ENCODE data around the gene LGI2.
"Not testable (repeated sequence)": the region's sequence is repeated elsewhere in the genome, so short reads cannot be mapped to it uniquely, and the experiment has no call there.

The LGI2 gene

GRCh38 chr4:25050370-25051078 lies 19.8 kb upstream of the LGI2 start:
- no peak for DNase-seq

DNA sequence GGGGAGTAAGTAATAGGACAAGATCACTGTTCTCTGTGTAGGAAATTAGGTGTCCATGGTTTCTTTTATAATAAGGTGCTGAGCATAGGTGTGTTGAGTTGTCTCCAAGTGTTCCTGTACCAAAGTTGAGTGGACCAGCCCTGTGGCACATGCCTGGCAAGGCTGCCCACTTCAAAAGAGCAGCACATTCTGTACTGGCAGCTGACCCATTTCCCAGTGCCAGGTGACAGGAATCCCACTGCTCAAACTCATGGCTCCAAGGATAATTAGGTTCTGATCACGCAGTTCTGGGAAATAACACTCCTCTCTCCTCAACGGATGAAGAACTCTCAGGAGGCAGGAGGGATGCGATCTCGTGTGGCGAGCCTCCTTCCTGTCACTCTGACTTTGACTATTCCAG lies 12.8 kb upstream of the LGI2 start:
- DNase-seq = no peak

DNA sequence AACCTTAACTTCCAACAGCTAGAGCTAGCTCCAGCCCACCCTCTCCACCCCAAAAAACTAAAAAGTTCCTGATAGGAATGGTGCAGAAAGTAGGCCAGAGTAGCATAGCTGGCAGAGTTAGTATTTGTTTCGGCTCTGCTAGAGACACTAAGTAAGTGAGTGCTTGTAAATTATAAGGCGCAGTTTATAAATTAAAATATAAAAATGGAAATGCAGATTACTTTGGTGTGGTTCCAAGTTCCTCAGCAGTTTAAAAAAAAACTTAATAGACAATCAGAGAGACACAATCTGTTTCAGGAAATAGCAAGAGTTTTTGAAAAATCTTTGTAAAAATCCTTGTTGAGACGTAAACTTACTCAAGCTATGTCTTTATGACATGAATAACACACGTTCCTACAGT lies 2.8 kb upstream of the LGI2 start:
- DNase-seq = no peak

DNA sequence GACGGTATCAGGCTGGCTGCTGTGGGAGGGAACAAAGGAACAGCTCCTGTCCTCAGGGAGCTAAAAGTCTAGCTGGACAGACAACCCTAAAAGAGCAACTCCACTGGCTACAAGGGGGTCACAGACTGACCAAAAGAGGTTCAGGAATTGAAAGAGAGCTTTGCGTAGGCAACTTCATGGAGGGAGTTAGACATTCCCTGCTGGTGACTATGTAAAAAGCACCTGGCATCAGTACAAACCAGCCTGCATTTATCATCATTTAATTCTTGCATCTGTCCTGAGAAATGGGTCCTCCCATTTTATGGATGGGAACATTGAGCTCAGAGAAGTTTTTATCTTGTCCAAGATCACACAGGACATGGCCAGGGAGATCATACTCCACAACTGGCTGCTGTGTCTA lies 1.4 kb upstream of the LGI2 start:
- no peak for DNase-seq

DNA sequence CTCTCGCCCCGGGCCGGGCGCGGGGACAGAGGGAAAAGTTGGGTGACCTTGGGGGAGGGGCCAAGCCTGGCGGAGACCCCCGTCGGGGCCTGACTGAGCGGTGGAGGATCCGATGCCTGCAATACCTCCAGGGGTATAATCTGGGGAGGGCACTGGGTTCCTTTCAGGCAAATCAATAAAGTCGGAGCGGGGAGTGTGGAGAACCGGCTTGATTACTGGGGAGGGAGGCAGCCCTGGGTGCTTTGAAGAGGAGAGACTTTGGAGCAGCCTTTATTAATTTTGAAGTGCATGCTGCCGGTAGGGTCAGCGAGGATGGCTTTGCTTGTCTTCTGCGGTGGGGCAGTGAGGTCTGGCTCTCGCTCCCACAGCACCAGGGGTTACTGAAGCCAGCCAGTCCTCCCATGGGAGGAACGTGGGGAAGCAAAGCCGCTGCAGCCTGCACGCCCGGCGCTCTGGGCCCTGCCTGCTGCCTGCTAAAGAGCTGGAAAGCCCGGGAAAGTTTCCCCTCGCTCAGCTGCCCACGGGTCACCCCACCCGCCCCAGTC lies 403 bp upstream of the LGI2 start:
- DNase-seq = no peak

DNA sequence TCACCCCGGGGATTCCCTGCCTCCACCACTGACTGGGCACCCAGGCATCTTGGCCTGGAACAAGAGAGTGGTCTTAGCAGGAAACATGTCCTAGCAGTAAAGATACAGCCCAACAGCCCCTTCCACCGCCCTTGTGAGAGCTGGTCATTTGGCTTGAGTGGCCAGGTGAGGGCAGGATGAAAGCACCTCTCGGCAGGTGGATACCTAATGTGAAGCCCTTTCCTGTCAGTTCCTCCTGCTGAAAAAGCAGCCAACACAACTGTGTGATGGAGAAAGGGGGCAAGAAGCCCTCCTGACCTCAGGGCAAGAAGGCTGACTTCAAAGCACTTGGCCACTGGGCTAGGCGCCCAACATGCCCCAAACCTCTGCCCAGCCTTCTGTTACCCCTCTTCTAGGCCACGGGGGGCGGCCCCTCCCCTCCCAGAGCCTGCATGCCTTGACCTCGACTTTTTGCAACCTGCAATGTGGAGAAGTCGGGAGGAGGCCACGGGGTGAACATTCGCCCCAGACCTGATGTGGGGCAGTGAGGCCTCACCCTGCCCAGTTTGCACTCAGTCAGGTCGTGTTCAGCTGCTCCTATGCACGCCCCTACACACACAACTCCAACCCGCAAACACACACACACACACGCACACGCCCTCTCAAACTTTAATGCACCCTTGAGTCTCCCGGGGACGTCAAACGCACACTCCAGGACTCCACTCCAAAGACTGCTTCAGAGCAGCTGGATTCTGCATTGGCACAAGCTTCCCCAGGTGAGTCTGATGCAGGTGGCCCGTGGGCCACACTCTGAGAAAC lies 1.1 kb downstream of the LGI2 start:
- no peak for DNase-seq

- DNase-seq = no peak
Observed at GRCh38 chr4:25028851-25029250, 1.9 kb downstream of the LGI2 start.

DNA sequence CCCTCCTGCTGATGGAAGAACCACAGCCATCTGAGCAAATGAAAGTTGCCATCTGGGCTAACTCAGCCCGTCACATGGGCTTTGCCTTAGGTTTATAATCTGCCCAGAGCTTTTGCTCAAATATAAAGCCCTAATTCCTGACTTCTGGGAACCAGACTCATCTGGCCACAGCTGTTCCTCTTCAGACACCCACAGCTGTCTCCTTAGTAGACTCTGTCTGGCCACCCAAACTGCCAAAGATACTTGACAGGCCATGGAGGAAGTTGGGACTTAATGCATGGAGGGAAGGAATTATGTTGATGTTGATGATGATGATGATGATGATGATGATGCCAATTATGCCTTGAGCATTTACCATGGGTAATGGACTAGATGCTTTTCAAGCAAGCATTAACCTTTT lies 8.0 kb downstream of the LGI2 start:
- no peak for DNase-seq

DNA sequence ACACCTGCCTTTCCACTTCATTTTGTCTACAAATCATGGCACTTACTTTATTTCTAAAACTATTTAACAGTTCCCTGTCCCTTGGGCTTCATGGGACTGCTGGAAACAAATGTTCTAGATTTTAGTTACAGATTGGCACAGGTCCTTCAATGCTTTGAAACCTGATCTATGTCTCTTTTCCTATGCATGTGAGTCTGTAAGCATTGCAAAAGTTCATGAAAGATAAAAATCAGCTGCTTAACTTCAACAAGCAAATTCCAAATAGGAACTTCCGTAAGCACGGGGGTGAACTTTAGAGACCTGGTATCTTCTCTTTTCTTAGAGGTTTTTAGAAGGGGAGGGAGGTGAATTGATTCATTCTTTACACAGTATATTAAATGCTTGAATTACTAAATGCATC lies 9.5 kb downstream of the LGI2 start:
- no peak for DNase-seq

DNA sequence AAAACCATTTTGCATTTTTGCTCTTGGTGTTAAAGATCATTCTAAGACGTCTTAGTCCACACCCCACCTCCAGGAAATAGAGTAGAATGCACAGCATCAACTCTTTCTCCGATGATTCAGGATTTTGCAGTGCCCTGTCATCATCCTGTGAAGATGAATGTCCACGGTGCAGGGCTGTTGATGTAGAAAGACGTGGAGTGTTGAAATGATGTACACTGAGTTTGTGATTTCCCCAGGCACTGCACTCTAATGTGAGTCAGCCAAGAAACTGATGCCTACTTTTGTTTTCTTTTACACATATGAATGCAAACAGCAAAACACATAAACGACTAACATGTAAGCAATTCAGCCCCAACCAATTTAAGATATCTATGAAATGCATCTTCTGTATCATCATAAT lies 10.5 kb downstream of the LGI2 start:
- DNase-seq = no peak

DNA sequence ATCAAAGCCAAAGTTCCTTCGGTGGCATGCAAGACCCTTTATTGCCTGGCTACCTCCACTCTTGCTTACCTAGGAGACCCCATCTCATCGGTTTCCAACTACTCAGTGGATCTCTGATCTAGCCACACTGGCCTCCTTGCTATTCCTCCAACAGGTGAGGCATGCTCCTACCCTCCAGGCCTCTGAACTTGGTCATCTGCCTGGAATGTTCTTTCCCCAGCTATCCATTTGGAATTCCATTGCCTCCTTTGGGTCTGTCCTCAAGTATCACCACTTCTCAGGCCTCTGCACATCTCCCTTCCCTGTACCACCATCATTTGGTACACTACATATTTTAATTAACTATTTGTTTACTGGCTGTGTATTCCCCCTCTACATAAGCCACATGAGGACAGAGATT lies 11.2 kb downstream of the LGI2 start:
- no peak for DNase-seq

GRCh38 chr4:25015012-25015411 lies 15.7 kb downstream of the LGI2 start:
- no peak for DNase-seq

- not testable (repeated sequence) for DNase-seq
Observed at GRCh38 chr4:25014662-25014983, 16.1 kb downstream of the LGI2 start.

DNA sequence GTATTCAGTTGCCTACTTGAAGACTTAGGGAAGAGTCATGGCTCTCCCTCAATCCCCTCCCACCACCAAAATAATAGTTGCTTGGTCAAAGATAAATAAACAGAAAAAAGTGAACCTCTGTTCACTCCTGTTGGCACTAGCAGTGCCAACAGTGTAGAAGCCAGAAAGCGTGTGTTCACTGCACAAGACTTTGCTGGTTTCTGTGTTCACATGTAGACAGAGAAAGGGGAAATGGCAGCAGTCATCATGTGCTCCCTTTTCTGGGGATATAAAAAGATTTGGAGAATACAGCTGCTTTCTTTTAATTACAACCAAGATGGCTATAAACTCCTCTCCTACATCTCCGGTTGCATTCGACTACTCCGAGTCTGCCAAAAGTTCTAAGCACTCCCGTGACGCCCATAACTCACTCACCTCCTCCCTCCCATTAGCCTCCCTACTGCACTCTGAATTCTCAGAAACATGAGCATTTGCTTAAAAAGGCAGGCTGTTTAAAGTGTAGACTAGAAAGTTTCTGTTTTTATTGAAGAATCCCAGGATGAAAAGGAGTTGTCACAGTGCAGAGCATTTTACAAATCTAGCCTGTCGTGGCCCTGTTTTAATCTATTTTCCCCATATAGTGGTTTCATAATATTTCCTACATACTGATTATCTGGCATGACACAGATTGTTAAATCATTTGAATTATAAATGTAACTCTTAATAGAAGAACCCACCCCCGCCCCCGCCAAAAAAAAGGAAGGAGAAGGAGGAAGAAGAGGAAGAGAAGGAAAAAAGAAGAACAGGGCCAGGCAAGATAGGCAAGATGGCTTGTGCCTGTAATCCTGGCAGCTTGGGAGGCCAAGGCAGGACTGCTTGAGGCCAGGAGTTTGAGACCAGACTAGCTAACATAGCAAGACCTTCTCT lies 16.7 kb downstream of the LGI2 start:
- DNase-seq = no peak

GRCh38 chr4:25012655-25013054 lies 18.1 kb downstream of the LGI2 start:
- DNase-seq = no peak

- peak; percentile 3 for DNase-seq
Observed at GRCh38 chr4:25011135-25011866, 19.4 kb downstream of the LGI2 start.

DNA sequence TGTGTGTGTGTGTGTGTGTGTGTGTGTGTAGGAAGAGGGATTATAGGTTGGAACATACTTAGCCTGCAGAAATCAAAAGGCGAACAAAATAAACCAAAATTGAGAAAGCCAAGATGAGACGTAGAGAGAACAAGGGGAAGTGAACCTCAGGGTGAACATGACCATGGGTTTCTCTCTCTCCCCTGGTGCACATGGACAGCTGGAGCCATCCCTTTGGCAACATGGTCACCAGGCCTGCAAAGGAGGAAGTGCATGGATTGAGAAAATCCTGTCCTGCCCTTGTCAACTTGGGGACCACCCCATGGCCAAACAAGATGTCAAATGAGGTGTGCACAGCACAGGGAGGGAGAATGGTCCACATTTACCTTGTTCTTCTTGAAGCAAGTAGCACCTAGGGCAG lies 23.1 kb downstream of the LGI2 start:
- no peak for DNase-seq

DNA sequence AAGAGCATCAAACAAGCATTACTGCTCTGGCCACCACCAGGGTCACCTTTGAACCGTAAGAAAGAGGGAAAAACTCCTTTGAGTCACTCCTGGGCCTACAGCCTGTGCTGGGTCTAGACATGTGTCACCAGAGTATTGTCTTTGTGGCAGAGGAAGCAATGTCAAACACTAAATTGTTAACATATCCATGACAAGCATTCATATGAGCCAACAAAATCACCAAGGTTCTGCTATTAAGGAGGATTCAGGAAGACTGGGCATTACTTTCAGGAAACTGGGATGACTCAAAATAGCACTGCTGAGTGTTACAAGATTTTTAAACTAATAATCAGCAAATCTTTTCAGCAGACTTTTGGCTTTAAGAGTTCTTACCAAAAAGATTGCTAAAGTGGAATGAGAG lies 28.1 kb downstream of the LGI2 start:
- no peak for DNase-seq

GRCh38 chr4:25001509-25001908 lies 29.2 kb downstream of the LGI2 start:
- DNase-seq = no peak

- no peak for DNase-seq
Observed at GRCh38 chr4:25000639-25001038, 30.1 kb downstream of the LGI2 start.

DNA sequence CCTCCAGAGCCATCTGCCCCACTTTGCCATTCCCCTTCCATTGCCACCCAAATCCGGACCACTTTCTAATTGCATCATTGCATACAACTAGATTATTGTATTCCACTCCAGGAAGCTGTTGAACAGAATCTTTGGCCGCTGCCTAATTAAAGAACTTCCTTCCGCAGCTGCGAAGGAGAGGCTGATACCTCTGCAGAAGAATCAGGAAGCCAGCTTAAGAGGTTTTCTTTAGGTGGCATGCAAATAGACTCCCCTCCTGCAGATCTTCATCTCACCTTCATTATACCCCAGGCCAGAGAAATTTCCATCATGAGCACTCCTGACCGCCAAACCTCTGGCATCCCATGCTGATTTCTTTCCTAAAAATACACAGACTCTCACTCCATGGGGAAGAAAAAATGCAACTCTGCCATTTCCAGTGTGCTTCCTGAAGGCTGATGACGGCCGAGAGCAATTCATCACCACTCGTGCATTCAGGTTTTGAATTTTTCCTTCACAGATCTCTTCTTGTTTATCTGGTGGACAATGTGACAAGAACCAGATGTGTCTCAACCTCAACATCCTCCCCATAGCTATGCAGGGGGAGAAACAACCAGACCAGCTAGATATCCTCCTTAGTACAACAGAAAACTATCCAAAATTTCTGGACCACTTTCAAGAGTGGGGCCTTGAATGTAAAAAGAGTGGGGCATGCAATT lies 31.2 kb downstream of the LGI2 start:
- no peak for DNase-seq

DNA sequence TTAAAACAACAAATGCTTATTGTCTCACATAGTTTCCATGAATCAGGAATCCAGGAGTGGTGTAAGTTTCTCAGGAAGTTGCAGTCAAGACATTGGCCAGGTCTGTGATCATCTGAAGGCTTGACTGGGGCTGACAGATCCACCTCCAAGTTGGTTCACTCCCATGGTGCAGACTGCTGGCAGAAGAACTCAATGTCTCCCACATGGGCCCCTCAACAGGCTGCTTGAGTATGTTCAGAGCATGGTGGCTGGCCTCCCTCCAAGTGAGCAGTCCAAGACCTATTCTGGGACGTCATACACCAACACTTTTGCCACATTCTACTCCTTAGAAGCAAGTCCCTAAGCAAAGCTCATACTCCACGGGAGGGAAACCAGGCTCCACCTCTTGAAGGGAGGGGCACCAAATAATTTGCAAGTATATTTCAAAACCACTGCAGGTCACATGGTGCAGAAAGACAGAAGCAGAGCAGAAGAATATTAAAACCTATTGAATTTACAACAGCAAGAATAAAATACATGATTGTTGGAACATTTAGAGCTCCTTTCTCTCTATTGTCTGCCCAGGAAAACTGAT lies 35.3 kb downstream of the LGI2 start:
- no peak for DNase-seq

Measured in NCI-H2029 (cell line).